Activated CD4-positive, alpha-beta T cell treated with anti-CD3 and anti-CD28 coated beads for 24 hours (primary cell): Measurements from ENCODE around the gene WSB2.
"Not testable (repeated sequence)": the region's sequence is repeated elsewhere in the genome, so short reads cannot be mapped to it uniquely, and the experiment has no call there.

ENCODE experiments used
- DNase-seq, 2 donors: peaks; one replicate each; pipeline ENCODE4 v3.0.0-alpha.2; 2020; ENCODE audit warnings: low read depth in 2 of 2

The WSB2 gene

DNA sequence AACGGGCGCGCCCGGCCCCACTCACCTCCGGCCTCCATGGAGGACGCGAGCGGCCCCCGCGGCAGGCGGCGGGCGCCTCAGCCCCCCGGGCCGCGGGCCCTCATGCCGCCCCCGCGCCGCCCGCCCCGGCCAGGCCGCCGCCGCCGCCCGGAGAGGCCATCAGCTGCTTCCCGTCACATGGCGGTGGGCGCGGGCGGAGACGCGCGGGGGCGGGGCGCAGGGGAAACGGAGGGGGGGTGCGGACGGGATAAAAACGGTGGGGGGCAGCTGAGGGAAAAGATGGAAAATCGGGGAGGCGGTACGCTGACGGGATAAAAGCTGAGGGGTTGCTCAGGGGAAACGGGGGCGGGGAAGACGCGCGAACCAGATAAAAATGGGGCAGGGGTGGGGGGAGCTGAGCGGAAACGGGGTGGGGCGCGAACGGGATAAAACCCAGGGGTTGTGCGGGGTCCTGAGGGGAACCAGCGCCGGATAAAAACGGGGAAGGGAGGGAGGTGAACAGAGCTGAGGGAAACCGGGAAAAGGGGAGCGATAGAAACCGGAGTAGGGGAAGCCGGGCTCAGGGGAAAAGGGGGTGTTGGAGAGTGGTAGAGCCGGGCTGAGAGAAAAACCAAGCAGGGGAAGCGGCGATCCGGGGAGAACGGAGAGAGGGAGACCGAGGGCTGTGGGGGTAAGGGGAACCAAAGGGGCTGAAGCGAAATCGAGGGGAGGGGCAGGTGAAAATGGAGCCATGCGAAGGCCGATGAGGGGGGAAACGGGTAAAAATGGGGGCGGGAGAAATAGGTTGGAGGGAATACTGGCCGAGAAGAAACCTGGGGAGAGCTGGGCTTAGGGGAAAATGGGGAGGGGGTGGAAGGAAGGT is at the start of gene WSB2:
WSB2 (minus strand) TSS at position 169 of the 862 bp plus-strand sequence; CDS start at position 38, 131 bp downstream.
- DNase-seq, result peak; percentile 39 to 50

DNA sequence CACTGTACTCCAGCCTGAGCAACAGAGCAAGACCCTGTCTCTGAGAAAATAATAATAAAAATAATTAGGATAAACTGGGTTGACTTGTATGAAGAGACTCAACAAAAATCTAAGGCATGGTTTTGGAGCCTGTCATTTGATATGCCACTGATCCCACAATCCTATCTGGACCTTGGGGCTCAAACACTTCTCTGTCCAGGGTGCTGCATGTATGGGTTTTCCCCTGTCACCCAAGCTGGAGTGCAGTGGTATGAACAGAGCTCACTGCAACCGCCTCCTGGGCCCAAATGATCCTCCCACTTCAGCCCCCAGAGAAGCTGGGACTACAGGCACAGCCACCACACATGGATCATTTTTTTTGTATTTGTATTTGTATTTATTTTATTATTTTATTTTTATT is 48.1 kb upstream of the WSB2 start:
- DNase-seq, result no peak

DNA sequence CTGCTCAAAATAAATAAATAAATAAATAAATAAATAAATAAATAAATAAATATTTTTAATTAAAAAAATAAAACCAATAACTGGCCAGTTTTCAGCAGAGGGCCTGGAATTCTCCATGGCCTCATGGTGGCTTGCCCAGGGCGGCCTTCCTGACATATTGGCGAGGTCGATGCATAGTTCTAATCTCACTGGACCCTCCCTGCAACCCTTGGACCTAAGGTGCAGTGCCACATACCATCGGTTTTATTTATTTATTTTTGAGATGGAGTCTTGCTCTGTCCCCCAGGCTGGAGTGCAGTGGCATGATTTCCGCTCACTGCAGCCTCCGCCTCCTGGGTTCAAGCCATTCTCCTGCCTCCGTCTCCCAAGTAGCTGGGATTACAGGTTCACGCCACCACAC is 46.7 kb upstream of the WSB2 start:
- no peak for DNase-seq

DNA sequence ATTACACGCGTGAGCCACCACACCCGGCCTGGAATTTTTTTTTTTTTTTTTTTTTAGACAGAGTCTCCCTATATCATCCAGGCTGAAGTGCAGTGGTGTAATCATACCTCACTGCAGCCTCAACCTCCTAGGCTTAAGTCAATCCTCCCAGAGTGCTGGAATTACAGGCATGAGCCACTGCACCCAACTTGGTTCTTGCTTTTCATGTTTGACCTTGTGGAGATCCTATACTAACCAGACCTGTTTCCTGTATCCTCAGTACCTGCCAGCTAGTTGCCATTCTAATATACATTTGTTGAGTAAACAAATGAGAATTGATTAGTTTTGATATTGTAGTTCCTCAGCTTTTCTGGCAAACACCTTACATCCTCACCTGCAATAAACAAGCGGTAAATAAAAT is 46.0 kb upstream of the WSB2 start:
- no peak for DNase-seq

DNA sequence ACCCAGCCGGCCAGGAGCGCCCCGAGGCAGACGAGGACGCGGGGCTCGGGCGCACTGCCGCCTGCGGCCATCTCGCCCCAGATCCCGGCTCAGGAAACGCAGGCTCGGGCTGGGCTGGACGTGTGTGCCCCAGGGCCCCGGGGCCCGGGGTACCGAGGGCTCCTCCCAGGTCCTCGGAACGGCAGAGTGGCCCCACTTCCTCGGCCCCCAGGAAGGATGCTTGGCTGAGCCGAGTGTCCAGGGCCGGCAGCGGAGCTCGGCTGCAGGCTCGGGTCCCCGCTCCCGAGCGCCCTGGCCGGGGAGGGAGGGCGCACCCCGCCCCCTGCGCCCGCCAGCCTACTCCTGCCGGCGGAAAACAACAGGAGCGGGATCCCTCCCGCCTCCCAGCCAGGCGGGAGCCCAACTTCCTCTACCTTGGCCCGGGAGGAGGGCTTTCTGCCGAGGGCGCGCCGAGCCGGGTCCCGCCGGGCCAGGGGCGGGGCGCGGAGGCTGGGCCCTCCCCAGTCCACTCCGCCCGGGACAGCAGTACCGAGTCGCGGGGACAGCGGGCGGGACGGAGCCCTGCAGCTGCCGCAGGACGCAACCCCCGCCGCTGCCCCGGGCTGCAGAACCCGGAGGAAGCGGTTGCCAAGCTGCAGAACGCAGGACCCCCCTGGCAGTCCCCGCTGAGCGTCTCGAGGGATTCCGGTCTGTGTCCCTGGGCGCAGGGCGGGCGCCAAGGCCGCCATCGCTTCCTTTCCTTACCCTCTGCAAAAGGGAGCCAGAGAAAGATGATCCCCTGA is 42.8 kb upstream of the WSB2 start, which contains the start of gene VSIG10:
VSIG10 (minus strand) TSS at position 411 of the 782 bp plus-strand sequence; CDS start at position 71, 340 bp downstream.
- peak in 1 of 2 donors; percentile 3 for DNase-seq

DNA sequence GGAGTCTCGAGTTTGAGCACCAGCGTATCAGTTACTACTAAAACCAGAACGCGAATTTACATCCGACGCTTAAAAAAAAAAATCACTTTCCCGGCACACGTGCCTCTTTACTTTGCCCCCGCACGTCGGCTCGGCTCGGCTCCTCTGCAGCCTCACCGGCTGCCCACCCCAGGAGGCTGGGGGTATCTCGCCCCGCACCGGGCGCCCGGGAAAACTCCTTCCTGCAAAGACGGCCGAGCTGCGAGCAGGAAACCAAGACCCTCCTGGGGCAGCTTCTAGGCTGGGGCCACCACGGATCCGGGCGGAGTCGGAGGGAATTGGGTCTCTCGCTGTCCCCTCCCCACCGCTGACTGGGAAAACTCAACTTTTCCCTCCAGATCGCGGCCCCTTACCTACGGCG is 42.2 kb upstream of the WSB2 start:
- no peak for DNase-seq

DNA sequence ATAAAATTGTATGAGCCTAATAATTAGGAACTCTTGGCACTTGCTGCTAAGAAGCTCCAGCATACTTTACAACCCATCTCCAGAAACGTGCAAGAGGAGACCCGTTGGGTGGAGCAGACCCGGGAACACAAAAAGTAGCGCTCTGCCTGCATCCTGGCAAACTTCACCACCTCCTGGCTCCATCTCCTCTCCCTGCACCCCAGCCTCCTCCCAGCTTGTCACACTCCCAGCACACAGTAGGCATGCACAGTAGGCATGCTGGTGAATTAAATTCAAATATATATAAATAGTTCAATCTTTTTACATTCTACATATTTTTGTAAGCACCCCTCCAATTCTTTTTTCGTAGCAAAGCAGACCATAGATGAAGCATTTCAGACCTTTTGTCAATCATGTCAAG is 41.6 kb upstream of the WSB2 start:
- no peak for DNase-seq

DNA sequence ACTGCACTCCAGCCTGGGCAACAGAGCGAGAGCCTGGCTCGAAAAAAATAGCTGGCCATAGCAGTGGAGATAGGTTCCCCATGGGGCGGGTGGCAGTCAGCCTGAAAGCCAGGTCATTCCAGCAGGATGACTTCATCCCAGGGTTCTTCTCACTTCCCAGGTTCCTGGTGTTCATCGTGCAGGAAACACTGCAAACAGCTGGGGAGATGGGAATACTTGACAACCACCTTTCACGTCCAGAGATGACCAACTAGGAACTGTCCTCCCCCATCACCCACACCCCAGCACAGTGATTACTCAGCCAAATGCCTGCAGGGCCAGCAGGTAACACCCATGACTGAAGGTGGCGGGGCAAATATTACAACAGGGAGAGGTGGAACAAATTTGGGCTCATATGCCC is 41.1 kb upstream of the WSB2 start:
- no peak for DNase-seq

DNA sequence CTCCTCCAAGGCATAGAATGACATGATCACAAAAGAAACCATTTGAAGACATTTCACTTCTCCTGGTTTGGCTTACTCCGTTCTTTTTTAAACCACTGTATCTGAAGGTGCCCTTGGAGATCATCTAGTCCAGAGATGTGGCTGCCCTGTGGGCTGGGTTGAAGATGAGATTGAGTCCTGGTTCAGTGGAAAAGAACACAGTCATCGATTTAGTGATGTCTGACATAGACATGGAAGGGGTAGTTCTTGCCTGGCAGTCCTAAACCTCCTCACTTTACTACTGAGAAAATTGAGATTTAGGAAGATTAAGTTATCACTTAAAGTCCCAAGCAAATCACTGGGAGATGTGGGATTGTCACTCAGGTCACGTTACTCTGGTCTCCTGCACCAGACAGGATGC is 40.1 kb upstream of the WSB2 start:
- DNase-seq, result no peak

DNA sequence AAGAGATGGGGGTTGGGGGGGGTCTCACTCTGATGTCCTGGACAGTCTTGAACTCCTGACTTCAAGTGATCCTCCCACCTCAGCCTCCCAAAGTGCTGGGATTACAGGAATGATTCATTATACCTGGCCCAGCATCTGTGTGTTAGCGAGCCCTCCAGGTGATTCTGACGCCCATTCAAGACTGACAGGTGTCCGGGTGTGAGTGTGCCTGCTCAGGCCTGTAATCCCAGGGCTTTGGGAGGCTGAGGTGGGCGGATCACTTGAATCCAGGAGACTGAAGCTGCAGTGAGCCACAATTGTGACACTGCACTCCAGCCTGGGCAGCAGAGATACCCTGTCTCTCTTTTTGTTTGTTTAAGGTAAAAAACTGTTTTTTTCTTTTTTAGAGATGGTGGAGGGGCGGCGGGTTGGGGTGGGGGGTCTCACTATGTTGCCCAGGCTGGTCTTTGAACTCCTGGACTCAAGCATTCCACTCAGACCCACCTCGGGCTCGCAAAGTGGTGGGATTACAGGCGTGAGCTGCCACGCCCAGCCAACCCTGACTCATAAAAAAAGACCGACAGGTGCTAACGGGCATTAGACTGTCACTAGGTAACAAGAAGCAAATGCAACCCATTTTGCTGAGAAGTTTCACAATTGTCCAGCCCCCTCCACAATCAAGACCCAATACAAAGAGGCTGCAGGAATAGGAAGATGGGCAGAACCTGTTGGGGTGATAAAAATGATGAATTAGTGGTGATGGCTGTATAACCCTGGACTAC is 38.1 kb upstream of the WSB2 start:
- no peak for DNase-seq

DNA sequence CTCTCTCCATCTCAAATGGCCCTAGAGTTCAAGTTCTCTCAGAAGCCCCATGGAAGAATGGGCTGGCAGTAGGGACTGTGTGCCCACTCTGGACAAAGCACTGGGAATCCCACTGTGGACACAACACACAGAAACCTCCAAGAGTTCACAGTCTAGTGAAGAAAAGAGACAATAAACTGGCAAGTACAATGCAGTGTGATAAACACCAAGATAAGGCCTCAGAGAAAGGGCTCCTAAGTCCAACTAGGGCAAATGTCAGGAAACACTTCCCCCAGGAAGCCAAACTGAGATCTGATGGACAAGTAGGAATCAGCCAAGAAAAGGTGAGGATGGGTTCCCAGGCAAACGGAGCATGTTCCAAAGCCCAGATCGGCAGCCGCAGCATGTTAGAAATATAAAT is 37.4 kb upstream of the WSB2 start:
- no peak for DNase-seq

DNA sequence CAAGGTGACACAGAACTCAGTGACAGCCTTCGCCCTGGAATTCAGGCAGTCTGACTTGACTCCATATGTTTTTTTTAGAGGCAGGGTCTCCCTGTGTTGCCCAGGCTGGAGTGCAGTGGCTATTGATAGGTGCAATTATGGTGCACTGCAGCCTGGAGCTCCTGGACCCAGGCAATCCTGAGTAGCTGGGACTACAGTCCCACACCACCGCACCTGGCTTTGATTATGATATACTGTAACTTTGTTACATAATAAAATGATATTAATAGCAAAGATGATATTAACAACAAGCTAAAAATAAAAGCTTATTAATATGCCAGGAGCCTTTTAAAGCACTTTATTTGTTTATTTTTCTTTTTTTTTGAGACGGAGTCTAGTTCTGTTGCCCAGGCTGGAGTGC is 33.1 kb upstream of the WSB2 start:
- no peak for DNase-seq

DNA sequence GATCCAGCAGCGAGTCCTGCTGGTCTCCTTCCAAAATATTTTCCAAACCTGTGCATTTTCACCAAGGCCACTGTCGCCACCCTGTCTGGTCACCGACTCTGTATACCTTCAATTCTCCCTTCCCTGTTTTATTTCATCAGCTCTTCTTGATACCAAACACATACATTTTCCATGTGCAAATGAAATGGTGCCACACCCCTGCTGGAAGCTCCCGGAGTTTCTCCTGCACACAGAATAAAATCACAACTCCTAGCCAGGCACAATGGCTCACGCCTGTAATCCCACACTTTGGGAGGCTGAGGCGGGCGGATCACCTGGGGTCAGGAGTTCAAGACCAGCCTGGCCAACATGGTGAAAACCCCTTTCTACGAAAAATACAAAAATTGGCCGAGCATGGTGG is 28.8 kb upstream of the WSB2 start:
- DNase-seq, result no peak

DNA sequence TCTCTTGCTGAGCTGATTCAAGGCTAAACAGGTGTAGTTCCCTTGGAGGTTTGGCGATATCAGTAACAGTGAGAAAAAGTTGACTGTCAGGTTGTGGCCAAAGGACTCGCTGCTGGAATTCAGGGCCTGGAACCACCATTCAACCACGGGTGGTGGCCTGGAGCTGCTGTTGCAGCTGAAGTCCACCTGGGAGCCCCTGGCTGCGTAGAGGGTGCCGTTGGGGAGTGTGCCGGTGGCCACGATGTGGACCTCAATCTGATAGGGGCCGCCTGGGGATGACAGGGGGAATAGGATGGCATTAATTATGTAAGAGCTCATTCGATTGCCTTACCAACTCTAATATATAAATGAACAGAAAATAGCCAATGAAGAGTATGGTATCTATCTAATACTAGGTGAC is 21.2 kb upstream of the WSB2 start:
- DNase-seq, result no peak

DNA sequence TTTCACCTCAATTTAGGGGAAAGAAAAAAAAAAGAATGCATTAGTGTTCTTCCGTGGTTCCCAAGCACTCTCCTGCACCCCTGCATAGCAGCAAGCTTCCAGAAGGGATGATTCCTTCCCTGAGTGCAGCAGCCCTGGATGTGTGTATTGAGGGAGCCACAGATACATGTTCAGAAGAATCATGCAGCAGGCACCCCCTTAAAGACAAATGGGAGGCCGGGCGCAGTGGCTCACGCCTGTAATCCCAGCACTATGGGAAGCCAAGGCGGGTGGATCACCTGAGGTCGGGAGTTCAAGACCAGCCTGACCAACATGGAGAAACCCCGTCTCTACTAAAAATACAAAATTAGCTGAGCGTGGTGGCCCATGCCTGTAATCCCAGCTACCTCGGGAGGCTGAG is 20.5 kb upstream of the WSB2 start:
- DNase-seq, result not testable (repeated sequence)

DNA sequence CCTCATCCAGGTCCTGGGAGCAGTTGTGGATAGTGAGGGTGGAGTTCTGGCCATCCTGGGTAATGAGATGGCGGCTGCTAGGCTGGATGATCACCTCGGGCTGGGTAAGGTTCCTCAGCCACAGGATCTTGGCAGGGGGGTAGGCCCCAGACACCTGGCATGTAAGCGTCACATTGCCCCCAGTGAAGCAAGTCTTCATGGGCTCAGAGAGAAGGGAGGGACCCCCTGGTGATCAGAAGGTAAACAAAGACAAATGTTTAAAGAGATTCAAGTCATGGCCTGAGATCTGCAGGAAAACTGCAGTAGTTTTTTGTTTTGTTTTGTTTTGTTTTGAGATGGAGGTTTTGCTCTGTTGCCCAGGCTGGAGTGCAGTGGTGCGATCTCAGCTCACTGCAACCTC is 12.8 kb upstream of the WSB2 start:
- no peak for DNase-seq

DNA sequence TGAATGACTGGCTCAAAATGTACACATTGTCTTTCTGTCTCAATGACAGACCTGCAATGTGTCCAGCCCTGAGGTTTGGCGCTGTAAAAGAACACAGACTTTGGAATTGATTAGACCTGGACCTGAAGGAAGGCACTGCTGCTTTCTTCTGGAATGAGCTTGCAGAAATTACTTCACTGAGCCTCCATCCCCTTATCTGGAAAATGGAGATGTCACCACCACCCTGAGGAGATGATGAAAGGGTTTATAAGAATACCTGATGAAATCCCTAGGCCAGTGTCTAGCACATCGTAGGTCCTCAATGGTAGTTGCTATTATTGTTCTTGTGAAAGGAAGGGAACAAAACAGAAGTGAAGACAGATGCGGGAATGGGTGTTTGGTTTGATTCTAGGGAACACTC is 9.7 kb upstream of the WSB2 start:
- DNase-seq, result no peak

DNA sequence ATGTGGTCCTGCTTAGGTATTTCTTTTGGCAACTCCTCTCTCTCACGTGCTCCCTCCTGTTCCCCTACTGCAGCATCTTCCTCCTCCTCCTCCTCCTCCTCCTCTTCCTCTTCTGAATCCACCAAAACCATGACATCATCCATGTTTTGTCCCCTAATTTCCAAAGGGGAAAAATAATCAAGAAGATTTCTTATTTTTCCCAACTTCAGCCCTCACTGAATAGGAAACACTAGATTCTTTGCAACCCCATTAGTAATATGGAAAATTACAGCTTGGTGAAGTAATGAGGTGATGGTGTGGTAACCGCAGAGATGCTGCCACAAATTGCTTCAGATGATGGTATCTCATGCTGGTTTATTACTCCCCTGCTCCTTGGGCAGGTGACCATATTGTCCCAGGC is 7.5 kb upstream of the WSB2 start:
- DNase-seq, result no peak

DNA sequence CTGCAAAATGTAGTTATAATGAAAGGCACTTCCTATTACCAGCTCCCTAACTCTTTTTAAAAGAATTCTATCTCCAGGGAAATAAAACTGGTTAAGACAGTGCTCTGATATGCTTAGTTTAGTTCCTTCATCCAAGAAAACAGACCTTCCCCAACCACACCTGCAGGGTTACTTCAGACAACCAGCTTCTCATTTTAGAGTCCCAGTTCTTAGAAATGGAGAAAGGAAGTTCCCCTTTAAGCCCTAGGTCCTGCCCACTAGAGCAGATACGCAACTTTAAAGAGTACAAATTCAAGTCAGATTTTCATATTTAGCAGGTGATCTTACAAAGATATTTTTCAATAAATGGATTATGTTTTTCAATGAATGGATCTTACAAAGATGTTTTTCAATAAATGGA is 4.4 kb upstream of the WSB2 start:
- no peak for DNase-seq

DNA sequence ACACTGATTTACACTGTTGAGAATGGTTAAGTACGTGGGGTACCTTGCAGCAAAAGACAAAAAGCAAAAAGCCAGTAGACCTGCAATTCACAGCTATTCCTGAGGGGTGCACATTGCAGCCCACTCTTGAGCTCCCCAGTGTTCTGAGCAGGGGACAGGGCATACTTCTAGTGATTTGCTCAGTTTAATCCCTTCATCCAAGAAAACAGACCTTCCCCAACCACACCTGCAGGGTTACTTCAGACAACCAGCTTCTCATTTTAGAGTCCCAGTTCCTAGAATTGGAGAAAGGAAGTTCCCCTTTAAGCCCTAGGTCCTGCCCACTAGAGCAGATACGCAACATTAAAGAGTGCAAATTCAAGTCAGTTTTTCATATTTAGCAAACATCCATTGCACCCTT is 3.6 kb upstream of the WSB2 start:
- DNase-seq, result no peak

DNA sequence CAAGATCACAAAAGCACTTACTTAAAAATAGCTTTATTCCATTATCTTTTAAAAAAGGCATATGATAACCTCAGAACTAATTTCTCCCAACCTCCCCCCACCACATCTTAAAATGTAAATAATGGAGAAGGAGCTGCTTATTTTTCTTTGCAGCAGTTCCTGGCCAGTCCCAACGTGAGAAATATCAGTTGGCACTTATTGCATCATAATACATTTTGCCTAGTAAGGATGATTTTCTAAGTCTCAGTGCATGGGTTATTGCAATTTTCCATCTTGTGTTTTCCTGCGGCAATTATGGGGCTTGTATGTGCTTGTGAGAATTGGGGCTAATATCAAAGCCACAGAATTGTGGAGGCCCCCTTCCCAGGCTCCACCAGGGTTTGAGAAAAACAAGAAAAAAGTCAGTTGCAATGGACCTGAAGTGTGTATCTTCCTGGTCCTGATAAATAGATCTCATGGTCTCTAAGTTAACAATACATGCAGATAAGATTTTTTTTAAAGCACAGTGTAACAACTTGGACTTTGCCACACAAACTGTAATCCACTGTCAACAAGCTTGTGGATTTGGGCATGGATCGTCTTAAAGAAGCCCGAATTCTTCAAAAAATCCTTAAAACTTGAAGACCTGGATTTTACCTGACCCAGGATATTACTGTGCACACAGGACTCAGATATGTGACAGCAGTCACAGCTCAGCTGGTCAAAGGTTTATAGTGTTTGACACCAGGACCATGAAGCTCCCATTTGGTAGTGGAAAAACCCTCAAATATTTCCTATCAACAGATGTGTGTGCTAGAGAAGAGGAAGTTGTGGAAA is 2.8 kb upstream of the WSB2 start:
- DNase-seq, result no peak
